Measurements from ENCODE around the gene BTNL2.
"Not testable (repeated sequence)": the region's sequence is repeated elsewhere in the genome, so short reads cannot be mapped to it uniquely, and the experiment has no call there.

BTNL2 gene

GRCh38 chr6:32367644-32368043, 39.3 kb downstream of the BTNL2 start:
- Histone ChIP-seq H3K27me3 (no peaks in the 10 kb centered on the region), H3K9me3 (no peaks in the 10 kb centered on the region), H3K4me1 (no peaks in the 10 kb centered on the region), H3K27ac (no peak overlapping the region), H3K4me3 (no peak overlapping the region), H3K36me3 (no peaks in the 10 kb centered on the region)
- intact Hi-C loops (cut with DNase I; ENCODE audit: low total_unique reads): no loop called here
- DNase-seq: no peak
- TF ChIP-seq CTCF (IDR thresholded peaks at IDR 0.05): no peak

- H3K36me3 ChIP-seq; H3K27ac ChIP-seq; H3K27me3 ChIP-seq; H3K4me3 ChIP-seq; H3K9me3 ChIP-seq; intact Hi-C loops (cut with DNase I; ENCODE audit: low total_unique reads); H3K4me1 ChIP-seq; DNase-seq: not testable (repeated sequence)
Measured at GRCh38 chr6:32359225-32359624, 47.8 kb downstream of the BTNL2 start.

DNA sequence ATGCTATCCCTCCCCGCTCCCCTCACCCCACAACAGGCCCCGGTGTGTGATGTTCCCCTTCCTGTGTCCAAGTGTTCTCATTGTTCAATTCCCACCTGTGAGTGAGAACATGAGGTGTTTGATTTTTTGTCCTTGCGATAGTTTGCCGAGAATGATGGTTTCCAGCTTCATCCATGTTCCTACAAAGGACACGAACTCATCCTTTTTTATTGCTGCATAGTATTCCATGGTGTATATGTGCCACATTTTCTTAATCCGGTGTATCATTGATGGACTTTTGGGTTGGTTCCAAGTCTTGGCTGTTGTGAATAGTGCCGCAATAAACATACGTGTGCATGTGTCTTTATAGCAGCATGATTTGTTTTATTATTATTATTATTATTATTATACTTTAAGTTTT, 48.4 kb downstream of the BTNL2 start:
- H3K9me3 ChIP-seq; H3K27ac ChIP-seq; H3K36me3 ChIP-seq; H3K4me3 ChIP-seq; H3K27me3 ChIP-seq; DNase-seq; H3K4me1 ChIP-seq; intact Hi-C loops (cut with DNase I; ENCODE audit: low total_unique reads): not testable (repeated sequence)

DNA sequence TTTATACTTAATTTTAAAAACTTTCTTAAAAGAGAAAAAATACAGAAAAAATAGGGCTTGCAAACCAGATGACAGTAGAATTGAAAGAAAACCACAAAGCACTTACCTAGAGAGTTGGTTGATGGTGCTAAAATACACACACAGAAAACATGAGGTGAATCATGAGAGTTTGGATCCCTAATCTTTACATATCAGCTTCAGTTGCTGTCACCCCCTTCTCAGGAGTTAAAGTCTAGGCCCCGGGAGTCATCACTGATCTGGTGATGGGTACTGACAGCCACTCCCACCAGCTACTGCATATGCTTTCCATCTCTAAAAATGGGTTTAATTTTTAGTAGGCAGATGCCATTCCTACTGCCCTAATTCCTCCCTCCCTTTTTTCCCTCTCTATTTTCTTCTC, 52.0 kb downstream of the BTNL2 start:
- intact Hi-C loops (cut with DNase I; ENCODE audit: low total_unique reads): no loop called here
- no peaks in the 10 kb centered on the region for H3K9me3 ChIP-seq
- no peaks in the 10 kb centered on the region for H3K36me3 ChIP-seq
- no peaks in the 10 kb centered on the region for H3K27me3 ChIP-seq
- no peaks in the 10 kb centered on the region for H3K4me1 ChIP-seq
- no peak for TF ChIP-seq CTCF (IDR thresholded peaks at IDR 0.05)
- DNase-seq: no peak
- H3K27ac ChIP-seq: no peak overlapping the region
- H3K4me3 ChIP-seq: no peak overlapping the region

- H3K9me3 ChIP-seq: no peaks in the 10 kb centered on the region
- H3K4me3 ChIP-seq: no peak overlapping the region
- DNase-seq: no peak
- H3K4me1 ChIP-seq: no peaks in the 10 kb centered on the region
- no peak for TF ChIP-seq CTCF (IDR thresholded peaks at IDR 0.05)
- H3K36me3 ChIP-seq: no peaks in the 10 kb centered on the region
- H3K27me3 ChIP-seq: no peaks in the 10 kb centered on the region
- no peak overlapping the region for H3K27ac ChIP-seq
- intact Hi-C loops (cut with DNase I; ENCODE audit: low total_unique reads): no loop called here
Measured at GRCh38 chr6:32353348-32353747, 53.6 kb downstream of the BTNL2 start.

Data from tibial artery (tissue), 4 donors.